Stimulated activated CD8-positive, alpha-beta memory T cell treated with anti-CD3 and anti-CD28 coated beads, Interleukin-7, amount 100 ng/mL, for 48 hours (primary cell): ENCODE results near the gene FADS1.

Experiments used
- DNase-seq, 2 donors: peaks; one replicate each; pipeline ENCODE4 v3.0.0-alpha.2; 2020; ENCODE audit warnings: low read depth in 1 of 2; ENCODE audit errors: extremely low read depth in 1 of 2

The FADS1 gene

DNA sequence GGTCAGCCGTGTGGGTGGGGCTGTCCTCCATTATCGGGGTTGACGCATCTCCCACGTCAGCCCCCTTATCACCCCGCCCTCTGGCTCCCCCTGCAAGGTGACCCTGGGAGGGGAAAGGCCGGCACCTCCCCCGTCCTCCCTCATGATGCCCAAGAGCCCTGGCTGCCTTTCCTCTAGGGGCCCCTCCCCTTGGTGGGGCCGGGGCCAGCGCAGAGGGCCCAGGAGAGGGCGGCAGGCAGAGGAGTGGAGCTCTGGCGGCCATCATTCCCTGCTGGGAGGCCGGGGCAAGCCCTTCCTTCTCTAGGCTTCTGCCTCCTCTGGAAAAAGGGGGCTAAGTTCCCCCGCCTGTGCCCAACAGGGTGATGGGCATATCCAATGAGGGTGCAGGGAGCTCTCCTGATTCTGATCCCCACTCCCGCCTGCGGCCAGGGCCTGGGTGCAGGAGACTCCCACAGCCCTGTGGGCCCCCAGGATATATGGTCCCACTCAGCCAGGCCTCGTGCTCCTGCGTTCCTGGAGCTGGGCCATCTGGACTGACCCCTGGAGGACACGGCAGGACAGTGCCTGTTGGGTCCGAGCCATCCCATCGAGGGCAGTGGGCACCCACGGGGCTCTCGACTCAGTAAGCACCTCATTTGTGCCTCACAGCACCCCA lies 52.1 kb downstream of the FADS1 start:
- DNase-seq, result no peak

DNA sequence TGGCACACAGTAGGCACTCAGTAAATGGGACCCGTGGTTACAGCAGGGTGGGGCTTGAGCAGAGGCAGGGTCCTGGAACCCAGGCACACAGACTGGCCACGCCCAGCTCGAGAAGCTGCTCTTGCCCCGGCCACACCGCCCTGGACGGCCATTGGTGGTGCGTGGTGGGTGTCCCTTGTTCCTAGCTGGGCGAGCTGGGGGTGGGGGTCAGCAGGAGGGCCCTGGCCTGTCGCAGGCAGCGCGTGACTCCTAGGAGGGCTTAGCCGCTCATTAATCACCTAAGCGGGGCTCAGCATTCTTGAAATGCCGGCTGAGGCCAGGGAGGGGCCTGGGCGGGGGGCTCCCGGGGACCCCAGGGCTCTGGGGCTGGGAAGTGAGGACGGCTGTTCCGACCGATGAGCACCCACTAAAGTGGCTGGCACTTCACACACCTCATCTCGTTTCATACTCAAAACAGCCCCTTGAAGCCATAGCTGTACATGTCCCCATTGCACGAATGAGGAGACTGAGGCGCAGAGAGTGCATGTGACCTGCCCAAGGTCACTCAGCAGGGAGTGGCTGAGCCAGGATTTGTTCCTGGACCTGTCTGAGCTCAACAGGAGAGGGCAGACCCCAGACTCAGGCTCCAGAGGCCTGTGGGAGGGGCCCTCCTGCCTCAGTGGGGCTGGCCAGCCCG lies 52.7 kb downstream of the FADS1 start:
- no peak for DNase-seq

DNA sequence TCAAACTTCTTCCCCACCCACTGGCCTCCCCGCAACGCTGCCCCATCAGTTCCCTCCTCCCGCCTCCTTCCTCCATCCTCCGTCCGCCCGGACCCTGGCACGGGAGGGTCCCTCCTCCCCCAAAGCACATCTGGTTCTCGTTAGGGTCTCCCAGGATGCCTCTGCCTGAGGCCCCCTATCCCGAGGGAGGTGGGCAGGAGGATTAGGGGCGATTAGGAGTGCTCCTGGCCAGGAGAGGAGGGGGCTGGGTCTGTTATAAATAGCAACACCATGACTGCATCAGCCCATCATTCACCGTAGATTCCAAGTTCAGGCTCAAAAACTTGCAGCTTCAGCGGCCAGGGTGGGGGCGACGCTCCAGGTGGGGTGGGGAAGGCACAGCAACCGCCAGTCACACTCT lies 54.0 kb downstream of the FADS1 start:
- no peak for DNase-seq

DNA sequence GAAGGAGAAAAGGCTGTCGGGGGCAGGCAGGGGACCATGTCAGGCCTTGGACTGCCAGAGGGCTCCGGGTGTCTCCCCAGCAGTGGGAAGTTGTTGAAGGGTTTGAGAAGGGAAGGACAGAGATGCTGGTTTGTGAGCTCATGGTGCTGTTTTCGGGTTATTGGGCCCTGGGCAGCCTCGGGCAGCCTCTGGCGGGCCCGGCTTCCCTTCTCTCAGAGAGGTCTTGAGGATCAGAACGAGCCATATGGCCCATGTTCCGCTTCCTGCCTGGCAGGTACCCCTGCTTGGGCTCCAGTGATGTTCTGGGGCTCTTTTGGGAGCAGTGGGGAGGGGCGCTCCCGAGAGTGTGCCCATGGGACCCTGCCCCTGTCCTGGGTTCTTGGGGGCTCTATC lies 54.6 kb downstream of the FADS1 start:
- no peak for DNase-seq

DNA sequence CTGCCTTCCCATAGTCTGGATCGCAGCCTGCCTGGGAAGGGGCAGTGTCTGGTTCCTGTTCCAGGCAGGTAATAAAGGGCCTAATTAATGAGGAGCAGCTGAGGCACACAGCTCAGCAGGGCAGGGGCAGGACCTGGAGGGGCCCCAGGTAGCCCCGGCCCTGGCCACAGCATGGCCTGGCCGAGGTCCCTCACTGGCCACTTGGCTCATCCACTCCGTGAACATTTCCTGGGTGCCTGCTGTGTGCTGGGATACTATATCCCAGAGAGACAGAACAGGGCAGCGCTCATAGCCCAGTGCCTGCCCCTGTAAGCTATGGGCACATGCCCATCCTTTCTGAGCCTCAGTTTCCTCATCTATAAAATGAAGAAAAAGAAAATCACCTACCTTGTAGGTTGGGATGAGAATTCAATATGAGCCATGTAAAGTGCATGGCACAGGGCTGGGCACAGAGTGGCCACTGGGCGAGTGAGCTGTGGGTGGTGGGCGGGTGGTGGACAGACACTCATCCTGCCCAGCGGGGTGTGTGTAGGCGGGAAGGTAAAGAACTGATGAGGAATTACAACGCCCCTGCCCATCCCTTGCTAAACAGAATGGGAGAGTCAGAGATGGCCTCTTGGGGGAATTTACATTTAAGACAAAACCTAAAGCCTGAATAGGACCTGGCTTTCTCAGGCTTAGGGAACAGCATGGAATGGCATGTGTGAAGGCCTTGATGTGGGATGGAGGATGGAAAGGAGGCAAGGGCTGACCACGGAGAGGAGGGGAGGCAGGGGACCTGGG lies 55.2 kb downstream of the FADS1 start:
- DNase-seq, result no peak

DNA sequence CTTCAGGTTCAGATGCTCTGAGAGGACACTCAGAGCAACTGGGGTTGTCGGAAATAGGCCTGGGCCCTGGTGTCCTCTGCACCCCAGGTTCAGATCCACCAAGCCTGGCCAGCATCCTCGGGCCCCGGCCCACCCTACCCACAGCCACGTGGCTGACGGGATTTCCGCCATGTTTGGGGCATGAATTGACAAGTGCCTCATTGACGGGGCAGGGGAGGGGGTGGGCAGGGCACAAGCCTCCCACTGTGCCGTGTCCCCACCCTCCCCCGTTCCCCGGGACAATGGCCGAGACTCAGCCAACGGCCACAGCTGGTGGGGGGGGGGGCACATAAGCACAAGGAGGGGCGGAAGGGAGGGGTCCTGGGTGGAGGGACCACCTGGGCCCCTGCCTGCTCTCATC lies 55.9 kb downstream of the FADS1 start:
- no peak for DNase-seq

DNA sequence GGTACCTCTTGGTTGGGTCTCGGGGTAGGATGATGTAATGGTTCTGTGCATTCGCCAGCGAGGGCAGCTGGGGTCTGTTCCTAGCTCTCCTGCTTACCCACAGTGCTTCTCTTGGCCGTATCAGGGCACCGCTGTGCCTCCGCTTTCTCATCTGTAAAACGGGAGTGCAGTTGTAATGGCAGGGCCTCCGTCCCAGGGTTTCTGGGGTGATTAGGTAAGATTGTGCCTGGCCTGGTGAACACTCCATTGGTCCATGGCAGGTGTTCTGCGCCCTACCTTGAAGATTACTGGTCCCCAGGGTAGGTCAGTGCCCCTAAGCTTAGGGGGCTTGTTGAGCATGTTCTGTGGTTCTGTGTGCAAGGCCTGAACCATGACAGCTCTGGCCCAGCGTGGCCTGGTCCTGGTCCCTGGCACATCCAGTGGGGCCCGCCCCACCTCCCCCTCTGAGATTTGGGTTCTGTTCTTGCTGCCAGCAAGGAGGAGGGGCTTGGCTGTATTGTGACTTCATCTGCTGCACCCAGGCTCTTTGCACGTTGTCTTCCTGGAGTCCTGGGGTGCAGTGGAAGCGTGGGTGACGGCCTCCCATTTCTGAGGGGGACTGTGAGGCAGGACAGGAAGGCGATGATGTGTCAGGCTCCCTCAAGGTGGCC lies 59.5 kb downstream of the FADS1 start:
- DNase-seq, result no peak

DNA sequence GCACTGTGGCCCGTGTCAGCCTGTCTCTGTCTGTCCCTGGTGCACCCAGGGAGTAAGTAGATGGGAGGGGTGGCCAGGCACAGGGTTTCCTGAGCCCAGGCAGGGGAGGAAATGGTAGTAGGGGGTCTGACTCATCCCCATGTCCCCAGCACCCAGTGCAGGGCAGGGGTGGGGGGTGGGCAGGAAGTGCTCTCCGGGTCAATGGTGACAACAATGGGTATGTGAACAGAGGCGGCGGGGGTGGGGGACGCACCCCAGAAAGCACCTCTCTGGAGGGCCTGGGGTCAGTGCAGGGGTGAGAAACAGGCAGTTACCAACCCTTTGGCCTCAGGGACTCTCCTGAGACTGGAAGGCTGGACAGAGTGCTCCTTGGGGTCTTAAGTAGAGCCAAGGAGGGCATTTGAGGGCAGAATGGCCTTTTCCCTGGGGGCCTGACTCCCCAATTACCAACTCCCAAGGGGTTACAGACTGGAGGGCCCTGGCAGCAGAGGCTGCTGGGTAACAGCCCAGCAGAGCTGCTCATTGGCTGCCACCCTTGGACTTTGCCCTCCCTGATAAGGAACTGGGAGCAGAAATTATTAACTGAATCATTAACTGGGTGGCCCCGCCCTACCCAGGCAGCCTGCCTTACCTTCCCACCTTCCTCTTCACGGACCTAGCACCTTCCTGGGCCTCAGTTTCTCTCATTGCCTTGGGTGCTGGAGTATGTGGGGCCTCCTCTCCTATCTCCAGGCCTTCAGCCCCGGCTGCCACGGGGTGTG lies 60.2 kb downstream of the FADS1 start:
- DNase-seq, result no peak

DNA sequence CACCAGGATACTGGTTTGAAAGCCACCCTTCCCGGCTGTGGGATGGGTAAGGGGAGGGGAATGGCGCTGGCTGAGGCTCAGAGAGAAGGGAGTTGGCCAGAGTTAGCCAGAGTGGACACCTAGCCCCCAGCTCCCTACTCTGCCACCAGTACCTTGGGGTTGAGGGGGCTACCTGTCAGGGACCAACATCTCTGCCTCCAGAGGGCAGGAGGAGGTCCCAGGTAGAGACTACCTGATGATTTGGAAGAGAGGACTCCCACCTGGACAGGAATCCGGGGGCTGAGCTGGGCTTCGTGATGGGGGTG lies 60.7 kb downstream of the FADS1 start:
- DNase-seq, result no peak

DNA sequence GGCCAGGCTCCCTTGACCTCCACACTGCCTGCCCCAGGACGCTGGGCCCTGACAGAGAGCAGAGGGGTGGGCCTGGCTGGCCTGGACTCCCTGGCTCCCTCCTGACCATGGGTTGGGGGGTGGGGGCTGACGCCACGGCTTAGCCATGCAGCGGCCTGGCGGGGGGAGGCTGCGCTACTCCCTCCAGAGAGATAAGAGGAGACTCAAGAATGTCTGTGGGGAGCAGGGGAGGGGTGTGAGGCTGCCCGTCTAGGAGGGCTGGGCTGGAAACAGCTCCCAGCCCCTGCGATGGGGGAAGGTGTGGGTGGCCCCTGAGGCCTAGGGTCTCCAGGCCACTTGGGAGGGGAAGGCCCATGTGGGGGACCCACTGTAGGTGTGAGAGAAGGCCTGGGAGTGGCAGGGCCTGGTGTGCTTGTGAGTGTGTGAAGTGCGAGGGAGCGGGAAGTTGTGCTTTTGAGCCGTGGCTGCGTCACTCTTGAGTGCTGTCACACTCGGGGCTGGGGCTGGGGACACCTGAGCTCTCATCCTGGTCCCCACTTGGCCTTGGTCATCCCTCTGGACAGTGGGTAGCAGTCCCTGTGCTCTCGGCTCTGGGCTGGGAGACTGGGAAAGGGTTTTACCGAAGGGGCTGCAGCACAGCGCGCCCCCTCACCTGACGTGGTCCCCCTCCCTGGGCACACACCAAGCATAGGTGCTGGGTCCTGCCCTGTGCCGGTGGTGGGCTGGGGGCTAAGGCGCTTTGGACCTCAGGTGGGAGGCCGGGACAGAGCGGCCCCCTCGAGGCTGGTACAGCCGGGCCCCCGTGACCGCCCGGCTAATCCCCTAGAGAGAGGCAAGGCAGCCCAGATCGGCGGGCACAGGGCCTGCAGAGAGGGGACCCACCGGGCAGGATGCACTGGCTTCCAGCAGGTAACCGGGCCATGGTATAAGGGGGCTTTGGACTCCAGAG lies 62.0 kb downstream of the FADS1 start:
- no peak for DNase-seq

DNA sequence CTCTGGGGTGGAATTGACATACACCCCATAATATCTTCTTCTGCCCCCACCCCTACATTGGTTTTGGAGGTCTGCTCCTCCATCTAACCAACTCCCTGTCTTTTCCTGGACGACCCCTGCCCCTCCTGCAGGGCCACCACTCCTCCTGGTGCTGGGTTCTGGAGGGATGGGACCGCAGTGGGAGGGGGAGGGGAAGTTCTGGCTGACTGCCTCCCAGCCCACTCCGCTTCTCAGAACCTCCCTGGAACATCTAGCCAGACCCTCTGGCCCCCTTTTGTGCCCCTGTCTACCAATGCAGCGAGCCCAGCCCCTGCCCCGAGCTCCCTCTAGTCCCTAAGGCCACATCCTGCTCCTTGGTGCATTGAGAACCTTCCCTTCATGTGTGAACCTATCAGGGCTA lies 63.1 kb downstream of the FADS1 start:
- no peak for DNase-seq

DNA sequence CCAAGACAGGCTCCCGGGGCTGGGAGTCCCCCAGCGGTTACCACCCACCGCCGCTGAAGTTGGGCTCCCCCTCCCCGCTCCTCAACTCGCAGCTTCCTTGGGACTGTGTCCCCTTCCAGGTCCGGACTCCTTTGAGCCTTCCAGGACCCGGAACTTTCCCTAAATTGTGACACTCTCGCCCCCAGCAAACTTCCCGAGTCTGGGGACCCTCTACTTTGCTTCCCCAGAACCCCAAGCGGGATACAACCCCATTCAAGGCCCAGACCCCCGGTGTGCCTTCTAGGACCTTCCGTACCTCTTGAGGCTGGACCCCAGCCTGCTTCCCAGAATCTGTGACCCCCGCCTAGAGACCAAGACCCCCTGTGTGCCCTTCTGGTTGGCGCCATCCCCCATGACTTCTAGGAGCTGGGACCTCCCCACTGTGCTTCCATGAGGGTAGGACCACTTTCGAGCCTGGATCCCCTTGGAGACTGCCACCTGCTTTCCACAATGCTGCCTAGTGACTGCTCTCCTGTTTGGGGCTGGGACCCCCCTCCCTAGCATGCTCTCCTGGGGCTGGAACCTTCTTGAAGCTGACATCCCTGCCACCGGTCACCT lies 63.8 kb downstream of the FADS1 start:
- DNase-seq, result no peak

DNA sequence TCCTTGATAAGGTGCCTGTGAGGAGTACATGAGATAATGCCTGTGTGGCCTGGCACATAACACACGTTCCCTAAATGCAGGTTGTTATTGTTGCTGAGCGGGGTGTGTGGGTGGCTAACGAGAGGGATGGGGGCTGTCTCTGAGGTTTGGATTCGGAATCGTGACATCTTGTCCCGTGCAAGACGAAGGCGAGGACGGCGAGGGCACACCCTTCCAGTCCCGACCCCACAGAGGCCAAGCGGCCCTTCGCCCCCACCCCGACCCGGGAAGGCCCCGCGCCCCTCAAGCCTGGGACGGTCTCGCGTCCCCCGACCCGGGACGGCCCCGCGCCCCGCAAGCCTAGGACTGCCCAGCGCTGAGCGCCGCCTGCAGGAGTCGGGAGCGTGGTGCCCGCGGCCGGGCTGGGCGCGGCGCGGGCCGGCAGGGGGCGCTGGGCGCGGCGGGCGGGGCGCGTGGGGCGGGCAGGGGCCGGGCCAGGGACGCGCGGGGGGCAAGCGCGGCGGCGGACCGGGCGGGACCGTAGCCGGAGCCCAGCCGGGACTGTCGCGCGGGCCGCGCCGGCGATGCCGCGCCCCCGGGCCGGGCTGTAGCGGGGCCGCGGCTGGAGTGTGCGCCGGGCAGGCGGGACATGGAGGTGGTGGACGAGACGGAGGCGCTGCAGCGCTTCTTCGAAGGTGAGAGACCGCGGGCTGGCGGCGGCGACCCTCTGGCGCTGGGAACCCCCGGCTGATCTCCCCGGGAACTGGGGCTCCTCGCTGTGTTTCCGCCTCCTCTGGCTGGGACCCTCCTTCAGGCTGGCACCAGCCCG lies 64.5 kb downstream of the FADS1 start, which contains the start of gene MYRF:
MYRF (plus strand) TSS at position 520 of the 808 bp plus-strand sequence; CDS start at position 629, 109 bp downstream.
- DNase-seq, result no peak

DNA sequence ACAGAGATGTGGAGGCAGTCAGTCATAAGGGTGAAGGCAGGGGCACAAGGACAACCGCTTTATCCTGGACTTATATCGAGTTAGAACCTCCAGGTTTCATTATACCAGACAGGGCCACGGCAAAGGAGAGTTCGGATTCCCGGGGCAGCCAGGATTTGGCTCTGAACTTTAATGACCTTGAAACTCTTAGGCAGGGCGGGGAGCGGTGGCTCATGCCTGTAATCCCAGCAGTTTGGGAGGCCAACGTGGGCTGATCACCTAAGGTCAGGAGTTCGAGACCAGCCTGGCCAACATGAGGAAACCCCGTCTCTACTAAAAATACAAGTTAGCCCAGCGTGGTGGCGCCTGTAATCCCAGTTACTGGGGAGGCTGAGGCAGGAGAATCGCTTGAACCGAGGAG lies 65.4 kb downstream of the FADS1 start:
- no peak for DNase-seq

DNA sequence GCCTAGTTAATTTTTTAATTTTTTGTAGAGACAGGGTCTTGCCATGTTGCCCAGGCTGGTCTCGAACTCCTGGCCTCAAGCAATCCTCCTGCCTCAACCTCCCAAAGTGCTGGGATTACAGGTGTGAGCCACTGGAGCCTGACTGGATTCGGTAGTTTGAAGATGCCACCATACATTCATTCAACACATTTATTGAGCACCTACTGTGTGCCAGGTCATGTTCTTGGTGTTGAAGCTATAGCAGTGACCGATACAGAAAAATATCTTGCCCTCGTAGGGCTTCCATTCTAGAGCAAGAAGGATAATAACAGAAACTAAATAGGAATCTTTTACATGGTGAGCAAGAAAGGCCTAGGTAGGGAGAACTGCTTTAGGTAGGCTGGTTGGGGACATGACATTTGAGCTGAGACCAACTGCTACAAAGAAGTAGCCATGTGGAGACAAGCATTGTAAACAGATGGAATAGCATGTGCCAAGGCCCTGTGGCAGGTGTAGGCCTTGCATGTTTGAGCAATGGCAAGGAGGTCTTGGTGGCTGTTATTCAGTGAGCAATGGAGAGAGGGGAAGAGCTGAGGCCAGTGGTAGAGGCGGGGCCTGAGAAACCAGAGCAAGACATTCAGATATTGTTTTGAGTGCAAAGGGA lies 66.1 kb downstream of the FADS1 start:
- DNase-seq, result no peak
